OCI-LY3 (cell line): ENCODE measurements around the gene TARDBP.

Source experiments
- CTCF ChIP-seq: fragments of 200-600, 300-600 bp; sonication (generic); IDR thresholded peaks from 2 replicates; pipeline ENCODE4 v1.5.1; 2014; ENCODE audit warnings: antibody characterized with exemption, low read length, low read depth
- EZH2phosphoT487 ChIP-seq: fragments of 200-600 bp; shearing (Covaris generic); IDR thresholded peaks from 2 replicates; pipeline ENCODE4 v1.6.1; 2018; ENCODE audit warnings: antibody characterized with exemption, mixed run types, low read depth

- TF ChIP-seq CTCF: no peak
- TF ChIP-seq EZH2phosphoT487: no peak
These were observed 27.1 kb downstream of the TARDBP start for GRCh38 chr1:11039351-11040104.
